GM12878 (cell line): Measurements from ENCODE around the gene IGF2BP2. TPM values are rescaled to one million over a fixed set of nuclear protein-coding genes. Genes with fewer than 3 reads are reported as not detected.
A peak's percentile ranks its signal among the peaks of the same experiment; 100 is the strongest.

Source experiments
- ATAC-seq: fragments of 200-7000 bp; cut with Tn5 transposase; 3 replicates; pipeline ENCODE4 v1.9.1; 2020; ENCODE audit warnings: mild to moderate bottlenecking, moderate library complexity
- BruUV-seq: library from RNA; stranded (reverse); fragments of 400-500 nt; replicated peaks from 2 replicates; lab custom pipeline; 2021; lab: Mats Ljungman, UMichigan
- CTCF ChIA-PET: fragments of 300-600 bp; sonication (Branson Sonifier 250); formaldehyde crosslinking; extraction: SDS; loops from one replicate; lab custom pipeline; 2021; ENCODE audit warnings: inconsistent platforms; lab: Yijun Ruan, JAX
- POLR2A ChIA-PET: fragments of 350-600 bp; formaldehyde crosslinking; extraction: SDS; loops from one replicate; lab custom pipeline; 2021; ENCODE audit warnings: inconsistent platforms; lab: Charles Lee
- RAD21 ChIA-PET: fragments of 300-600 bp; sonication (Branson Sonifier 250); formaldehyde crosslinking; loops from one replicate; lab custom pipeline; 2023; ENCODE audit warnings: antibody characterized with exemption; ENCODE audit not compliant: unreplicated experiment; lab: Charles Lee
- SMC1A ChIA-PET: fragments of 300-600 bp; sonication (Branson Sonifier 250); formaldehyde crosslinking; loops from one replicate; lab custom pipeline; 2023; ENCODE audit not compliant: unreplicated experiment, uncharacterized antibody; lab: Charles Lee
- DNase-seq: peaks from one replicate; pipeline ENCODE4 v3.0.0-alpha.2; 2011; ENCODE audit warnings: low read depth, low spot score
- FAIRE-seq: peaks from 3 replicates; lab custom pipeline; 2011; peaks lifted over from hg19 to GRCh38; lab: Jason Lieb, UNC
- H2AFZ ChIP-seq: 2 replicates; pipeline ENCODE4 v1.6.0; 2011; ENCODE audit warnings: low read depth, low read length, control low read depth; ENCODE audit not compliant: control insufficient read depth
- H3K27ac ChIP-seq: 2 replicates; pipeline ENCODE4 v1.5.1; 2011; ENCODE audit warnings: control low read depth; ENCODE audit not compliant: control insufficient read depth, insufficient read depth
- H3K27me3 ChIP-seq, 2 experiments: replicated peaks in 1 of 2; 2 replicates each; pipeline versions ENCODE4 v1.6.0 to v1.6.1; 2011; ENCODE audit warnings: low read length in 1 of 2; ENCODE audit not compliant: control insufficient read depth in 2 of 2, insufficient read depth in 2 of 2
- H3K36me3 ChIP-seq, 2 experiments: 2 replicates each; pipeline ENCODE4 v1.5.1; 2011; ENCODE audit warnings: low read length in 1 of 2; ENCODE audit not compliant: control insufficient read depth in 2 of 2, insufficient read depth in 2 of 2
- H3K4me1 ChIP-seq: 2 replicates; pipeline ENCODE4 v1.6.1; 2011; ENCODE audit warnings: mild to moderate bottlenecking, low read length, moderate library complexity, mixed read lengths; ENCODE audit not compliant: control insufficient read depth, insufficient read depth
- H3K4me2 ChIP-seq: 2 replicates; pipeline ENCODE4 v1.6.0; 2011; ENCODE audit warnings: control low read depth; ENCODE audit not compliant: control insufficient read depth, insufficient read depth
- H3K4me3 ChIP-seq: fragments of 200-600 bp; sonication (generic); 2 replicates; pipeline ENCODE4 v1.5.1; 2016
- H3K79me2 ChIP-seq: 2 replicates; pipeline ENCODE4 v1.6.0; 2011; ENCODE audit warnings: low read length; ENCODE audit not compliant: control insufficient read depth, insufficient read depth
- H3K9ac ChIP-seq: 2 replicates; pipeline ENCODE4 v1.8.0; 2011; ENCODE audit warnings: low read length, control low read depth, mixed read lengths; ENCODE audit not compliant: control insufficient read depth, insufficient read depth
- H3K9me3 ChIP-seq: replicated peaks from 3 replicates; pipeline ENCODE4 v1.5.1; 2011; ENCODE audit warnings: mild to moderate bottlenecking, low read length; ENCODE audit not compliant: control insufficient read depth, insufficient read depth
- H4K20me1 ChIP-seq: 2 replicates; pipeline ENCODE4 v1.6.0; 2011; ENCODE audit not compliant: control insufficient read depth, insufficient read depth
- CBX3 ChIP-seq: fragments of 200-600 bp; sonication (generic); IDR thresholded peaks from 2 replicates; pipeline ENCODE4 v1.6.1; 2016; ENCODE audit warnings: low read depth, borderline replicate concordance
- ESRRA ChIP-seq: IDR thresholded peaks from 2 replicates; pipeline ENCODE4 v1.6.1; 2012; ENCODE audit warnings: mild to moderate bottlenecking, low read length, improper control_type of control experiment
- HDAC2 ChIP-seq: fragments of 200-600 bp; sonication (generic); IDR thresholded peaks from 2 replicates; pipeline ENCODE4 v1.6.1; 2017
- JUNB ChIP-seq: IDR thresholded peaks from 2 replicates; pipeline ENCODE4 v1.6.1; 2016; ENCODE audit warnings: antibody characterized with exemption, mild to moderate bottlenecking
- MYC ChIP-seq: IDR thresholded peaks from 2 replicates; pipeline ENCODE4 v1.6.1; 2011; ENCODE audit warnings: mild to moderate bottlenecking, low read length, moderate library complexity, inconsistent platforms; ENCODE audit not compliant: insufficient read depth, insufficient replicate concordance, insufficient read length, severe bottlenecking
- POLR2AphosphoS5 ChIP-seq: IDR thresholded peaks from 2 replicates; pipeline ENCODE4 v1.6.1; 2011; ENCODE audit warnings: mild to moderate bottlenecking, low read length, inconsistent platforms
- RUNX3 ChIP-seq: IDR thresholded peaks from 2 replicates; pipeline ENCODE4 v1.6.1; 2012; ENCODE audit warnings: low read length, inconsistent platforms
- TBL1XR1 ChIP-seq: IDR thresholded peaks from 2 replicates; pipeline ENCODE4 v1.6.1; 2012; ENCODE audit warnings: low read depth, low read length, improper control_type of control experiment
- ZSCAN29 ChIP-seq: fragments of 450-650 bp; IDR thresholded peaks from 2 replicates; pipeline ENCODE4 v1.6.1; 2017; ENCODE audit warnings: mild to moderate bottlenecking, moderate library complexity
- WGBS: methylation state at CpG from one replicate; pipeline ENCODE4 v1.1.6; 2016; ENCODE audit warnings: low lambda C conversion rate; ENCODE audit not compliant: insufficient replicate concordance, insufficient coverage; ENCODE audit errors: missing lambda C conversion rate; 5-methylcytosine and 5-hydroxymethylcytosine counted together
- in situ Hi-C: fragments of 300-500 bp; cut with MboI; formaldehyde crosslinking; loops from 9 replicates; pipeline ENCODE4 v1.14.3; 2018; ENCODE audit warnings: mixed read lengths
- intact Hi-C: fragments of 100-400 bp; cut with micrococcal nuclease; formaldehyde crosslinking; loops from one replicate; pipeline ENCODE4 v1.14.2; 2022; ENCODE audit not compliant: unreplicated experiment
- polyA plus RNA-seq, 11 experiments: library from polyadenylated mRNA; depleted of rRNA in 4 of 11; unstranded in 6 of 11; stranded (reverse) in 5 of 11; fragments of >200 nt; fragmentation: Nextera tagmentation in 4 of 11; fragmentation: Illumina TruSeq in 1 of 11; extraction: Ambion mirVana in 4 of 11; extraction: Trizol in 1 of 11; gene quantifications; 1 replicate in 1 of 11; 2 replicates in 10 of 11; pipeline versions ENCODE4 v1.2.1 to v1.2.3, GENCODE V29; 2011 to 2016; ENCODE audit warnings: inconsistent platforms in 2 of 11, missing spikeins in 2 of 11, low read depth in 1 of 11
- total RNA-seq, 4 experiments: library from RNA; depleted of rRNA in 3 of 4; stranded (reverse); fragments of >200 nt in 3 of 4; fragmentation: Illumina TruSeq in 1 of 4; extraction: Trizol in 1 of 4; gene quantifications; 2 replicates each; pipeline versions ENCODE4 v1.2.1 to v1.2.3, GENCODE V29; 2013 to 2021
- TF ChIP-seq, protein P1 (sequence below): IDR thresholded peaks from 2 replicates; pipeline ENCODE4 v1.6.1; 2011; ENCODE audit warnings: mild to moderate bottlenecking, low read depth, low read length, moderate library complexity; ENCODE audit not compliant: insufficient replicate concordance

Gene IGF2BP2
- total and polyA plus RNA-seq, 10 of the 15 experiments (the other 5 are each of a cell fraction or from before 2014, with no cell fraction given), result 0.25 to 0.72 TPM; not detected in 8

DNA sequence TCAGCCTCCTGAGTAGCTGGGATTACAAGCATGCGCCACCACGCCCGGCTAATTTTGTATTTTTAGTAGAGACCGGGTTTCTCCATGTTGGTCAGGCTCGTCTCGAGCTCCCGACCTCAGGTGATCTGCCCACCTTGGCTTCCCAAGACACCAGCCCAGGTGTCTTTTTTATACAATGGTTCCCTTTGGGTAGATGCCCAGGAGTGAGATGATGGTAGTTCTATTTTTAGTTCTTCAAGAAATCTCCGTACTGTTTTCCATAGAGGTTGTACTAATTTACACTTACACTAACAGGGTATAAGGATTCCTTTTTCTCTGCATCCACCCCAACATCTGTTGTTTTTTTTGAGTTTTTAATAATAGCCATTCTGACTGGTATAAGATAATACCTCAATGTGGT is 94.3 kb downstream of the IGF2BP2 start (continued):
- TF ChIP-seq ESRRA, result no peak
- no peak for TF ChIP-seq HDAC2
- no peak for TF ChIP-seq TBL1XR1
- TF ChIP-seq, protein P1, sequence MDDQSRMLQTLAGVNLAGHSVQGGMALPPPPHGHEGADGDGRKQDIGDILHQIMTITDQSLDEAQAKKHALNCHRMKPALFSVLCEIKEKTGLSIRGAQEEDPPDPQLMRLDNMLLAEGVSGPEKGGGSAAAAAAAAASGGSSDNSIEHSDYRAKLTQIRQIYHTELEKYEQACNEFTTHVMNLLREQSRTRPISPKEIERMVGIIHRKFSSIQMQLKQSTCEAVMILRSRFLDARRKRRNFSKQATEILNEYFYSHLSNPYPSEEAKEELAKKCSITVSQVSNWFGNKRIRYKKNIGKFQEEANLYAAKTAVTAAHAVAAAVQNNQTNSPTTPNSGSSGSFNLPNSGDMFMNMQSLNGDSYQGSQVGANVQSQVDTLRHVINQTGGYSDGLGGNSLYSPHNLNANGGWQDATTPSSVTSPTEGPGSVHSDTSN, result no peak
- no peak for TF ChIP-seq ZSCAN29
- TF ChIP-seq CBX3, result no peak
- TF ChIP-seq POLR2AphosphoS5, result no peak
- TF ChIP-seq RUNX3, result no peak

DNA sequence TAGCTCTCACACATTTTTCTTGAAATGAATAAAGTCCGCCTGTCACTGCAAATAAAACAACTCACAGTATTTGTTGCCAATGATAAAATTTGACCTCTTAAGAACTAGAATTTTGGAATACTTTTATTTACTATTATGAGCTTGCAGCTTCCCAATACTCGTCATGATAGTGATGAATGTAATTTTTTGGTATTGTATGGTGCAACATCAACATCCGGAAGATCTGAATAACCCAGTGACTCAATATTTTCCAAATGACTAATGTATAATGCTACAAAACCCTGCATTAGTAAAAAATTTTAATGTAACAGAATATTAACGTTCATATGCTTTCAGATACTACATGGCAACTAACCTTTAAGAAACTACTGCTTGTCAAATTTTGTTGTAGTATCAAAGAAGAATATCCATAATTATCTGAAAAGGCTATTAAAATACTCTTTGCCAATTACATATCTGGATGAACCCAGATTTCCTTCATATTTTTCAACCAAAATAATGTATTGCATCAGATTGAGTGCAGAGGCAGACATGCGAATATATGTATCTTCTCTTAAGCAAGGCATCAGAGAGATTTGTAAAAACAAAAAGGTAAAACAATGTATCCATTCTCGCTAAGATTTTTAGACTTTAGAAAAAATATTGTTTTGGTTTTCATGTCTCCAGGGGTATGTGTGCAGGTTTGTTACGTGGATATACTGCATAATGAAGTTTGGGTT is 95.3 kb downstream of the IGF2BP2 start:
- Histone ChIP-seq H4K20me1 (no peaks in the 10 kb centered on the region), H3K79me2 (no peaks in the 10 kb centered on the region), H3K4me2 (no peak overlapping the region), H3K27ac (no peak overlapping the region), H3K4me3 (no peak overlapping the region), H2AFZ (no peak overlapping the region), H3K27me3 (peaks cover 0 to 2% of the 10 kb centered on the region in 2 experiments; a peak in 2 of 4 replicates), H3K36me3 (no peaks in the 10 kb centered on the region), H3K9ac (no peak overlapping the region), H3K4me1 (peaks cover 9% of the 10 kb centered on the region; the same call in 1 of the 2 replicates), H3K9me3 (no peaks in the 10 kb centered on the region)
- intact Hi-C loops, result no loop called here
- TF ChIP-seq MYC (no peak), JUNB (peak; percentile 48)
- CTCF ChIA-PET, result interaction anchor here (1.4 kb wide), 1 partner anchor 39 kb away, joined by 3 read pairs; no protein-coding TSS in a partner anchor
- in situ Hi-C loops, result no loop called here
- POLR2A ChIA-PET, result no interaction called here
- DNase-seq (no peak), ATAC-seq (no peak), FAIRE-seq (no peak)
- no TSS peak for BruUV-seq
- 26% methylated on average over 7 of the region's 7 CpGs for WGBS
- RAD21 ChIA-PET, result no interaction called here
- SMC1A ChIA-PET, result no interaction called here
